ENCODE data around the gene CYP17A1. TPM values are rescaled to one million over a fixed set of nuclear protein-coding genes. Genes with fewer than 3 reads are reported as not detected.
"Not testable (repeated sequence)": the region's sequence is repeated elsewhere in the genome, so short reads cannot be mapped to it uniquely, and the experiment has no call there.

The CYP17A1 gene
- total and polyA plus RNA-seq, 2 donors from 2014 or later: 3.3 to 11.6 TPM

GRCh38 chr10:102827597-102827975 is 9.6 kb downstream of the CYP17A1 start:
- intact Hi-C loops (cut with DNase I): no loop called here
- Histone ChIP-seq H3K27ac (ENCODE audit: low read depth in 2 of 2, low read length in 2 of 2) (no peak overlapping the region), H3K9ac (ENCODE audit: low read length in 3 of 3) (no peak overlapping the region), H3K36me3 (ENCODE audit: control insufficient read depth in 2 of 3, insufficient read depth in 3 of 3, low read length in 3 of 3) (no peaks in the 10 kb centered on the region), H3K27me3 (ENCODE audit: control insufficient read depth, insufficient read depth, low read length) (no peaks in the 10 kb centered on the region), H3K9me3 (ENCODE audit: control insufficient read depth in 2 of 3, insufficient read depth in 1 of 3, low read length in 3 of 3) (no peaks in the 10 kb centered on the region), H3K4me1 (ENCODE audit: control insufficient read depth in 2 of 3, insufficient read depth in 2 of 3, low read depth in 1 of 3, low read length in 3 of 3) (no peaks in the 10 kb centered on the region), H3K4me3 (ENCODE audit: low read length in 3 of 3) (no peak overlapping the region)
- FAIRE-seq (no peak), DNase-seq (no peak)
- TF ChIP-seq CTCF (IDR thresholded peaks at IDR 0.05; ENCODE audit: borderline replicate concordance, extremely low read depth, insufficient read depth): no peak

GRCh38 chr10:102826148-102826796 is 10.9 kb downstream of the CYP17A1 start:
- H3K27me3 ChIP-seq (ENCODE audit: control insufficient read depth, insufficient read depth, low read length): no peaks in the 10 kb centered on the region
- no peaks in the 10 kb centered on the region for H3K9me3 ChIP-seq (ENCODE audit: control insufficient read depth in 2 of 3, insufficient read depth in 1 of 3, low read length in 3 of 3)
- no peak for TF ChIP-seq CTCF (IDR thresholded peaks at IDR 0.05; ENCODE audit: borderline replicate concordance, extremely low read depth, insufficient read depth)
- intact Hi-C loops (cut with DNase I): no loop called here
- no peak overlapping the region for H3K27ac ChIP-seq (ENCODE audit: low read depth in 2 of 2, low read length in 2 of 2)
- H3K36me3 ChIP-seq (ENCODE audit: control insufficient read depth in 2 of 3, insufficient read depth in 3 of 3, low read length in 3 of 3): no peaks in the 10 kb centered on the region
- H3K9ac ChIP-seq (ENCODE audit: low read length in 3 of 3): no peak overlapping the region
- no peaks in the 10 kb centered on the region for H3K4me1 ChIP-seq (ENCODE audit: control insufficient read depth in 2 of 3, insufficient read depth in 2 of 3, low read depth in 1 of 3, low read length in 3 of 3)
- no peak overlapping the region for H3K4me3 ChIP-seq (ENCODE audit: low read length in 3 of 3)
- DNase-seq (no peak), FAIRE-seq (no peak)

- H3K36me3 ChIP-seq (ENCODE audit: control insufficient read depth in 2 of 3, insufficient read depth in 3 of 3, low read length in 3 of 3): no peaks in the 10 kb centered on the region
- TF ChIP-seq CTCF (IDR thresholded peaks at IDR 0.05; ENCODE audit: borderline replicate concordance, extremely low read depth, insufficient read depth): no peak
- no peak overlapping the region for H3K27ac ChIP-seq (ENCODE audit: low read depth in 2 of 2, low read length in 2 of 2)
- no peaks in the 10 kb centered on the region for H3K9me3 ChIP-seq (ENCODE audit: control insufficient read depth in 2 of 3, insufficient read depth in 1 of 3, low read length in 3 of 3)
- H3K4me3 ChIP-seq (ENCODE audit: low read length in 3 of 3): no peak overlapping the region
- DNase-seq (no peak), FAIRE-seq (no peak)
- H3K27me3 ChIP-seq (ENCODE audit: control insufficient read depth, insufficient read depth, low read length): no peaks in the 10 kb centered on the region
- no peaks in the 10 kb centered on the region for H3K4me1 ChIP-seq (ENCODE audit: control insufficient read depth in 2 of 3, insufficient read depth in 2 of 3, low read depth in 1 of 3, low read length in 3 of 3)
- no peak overlapping the region for H3K9ac ChIP-seq (ENCODE audit: low read length in 3 of 3)
- intact Hi-C loops (cut with DNase I): no loop called here
Measured at GRCh38 chr10:102824664-102825063, 12.5 kb downstream of the CYP17A1 start.

- FAIRE-seq (no peak), DNase-seq (no peak)
- H3K27ac ChIP-seq (ENCODE audit: low read depth in 2 of 2, low read length in 2 of 2): no peak overlapping the region
- intact Hi-C loops (cut with DNase I): no loop called here
- peaks cover 0 to 4% (median 0%) of the 10 kb centered on the region in 3 donors for H3K4me1 ChIP-seq (ENCODE audit: control insufficient read depth in 2 of 3, insufficient read depth in 2 of 3, low read depth in 1 of 3, low read length in 3 of 3)
- no peaks in the 10 kb centered on the region for H3K27me3 ChIP-seq (ENCODE audit: control insufficient read depth, insufficient read depth, low read length)
- H3K36me3 ChIP-seq (ENCODE audit: control insufficient read depth in 2 of 3, insufficient read depth in 3 of 3, low read length in 3 of 3): no peaks in the 10 kb centered on the region
- H3K9me3 ChIP-seq (ENCODE audit: control insufficient read depth in 2 of 3, insufficient read depth in 1 of 3, low read length in 3 of 3): no peaks in the 10 kb centered on the region
- no peak overlapping the region for H3K9ac ChIP-seq (ENCODE audit: low read length in 3 of 3)
- TF ChIP-seq CTCF (IDR thresholded peaks at IDR 0.05; ENCODE audit: borderline replicate concordance, extremely low read depth, insufficient read depth): no peak
- no peak overlapping the region for H3K4me3 ChIP-seq (ENCODE audit: low read length in 3 of 3)
Measured at GRCh38 chr10:102822222-102822621, 15.0 kb downstream of the CYP17A1 start.

GRCh38 chr10:102820008-102820407 is 17.2 kb downstream of the CYP17A1 start:
- H3K9ac ChIP-seq (ENCODE audit: low read length in 3 of 3); H3K9me3 ChIP-seq (ENCODE audit: control insufficient read depth in 2 of 3, insufficient read depth in 1 of 3, low read length in 3 of 3); H3K4me3 ChIP-seq (ENCODE audit: low read length in 3 of 3); H3K27ac ChIP-seq (ENCODE audit: low read depth in 2 of 2, low read length in 2 of 2); H3K36me3 ChIP-seq (ENCODE audit: control insufficient read depth in 2 of 3, insufficient read depth in 3 of 3, low read length in 3 of 3); DNase-seq; intact Hi-C loops (cut with DNase I); FAIRE-seq; H3K27me3 ChIP-seq (ENCODE audit: control insufficient read depth, insufficient read depth, low read length): not testable (repeated sequence)
- H3K4me1 ChIP-seq (ENCODE audit: control insufficient read depth in 2 of 3, insufficient read depth in 2 of 3, low read depth in 1 of 3, low read length in 3 of 3): peaks cover 0 to 13% (median 13%) of the 10 kb centered on the region in 3 donors
